PC-9 (cell line): Measurements from ENCODE around the gene ICAM3. TPM values are rescaled to one million over a fixed set of nuclear protein-coding genes. Genes with fewer than 3 reads are reported as not detected.

ENCODE experiments used
- BruUV-seq: library from RNA; stranded (reverse); fragments of 400-500 nt; replicated peaks from 2 replicates; lab custom pipeline; 2021; lab: Mats Ljungman, UMichigan
- CTCF ChIA-PET: fragments of 300-600 bp; sonication (Branson Sonifier 250); formaldehyde crosslinking; loops from one replicate; lab custom pipeline; 2022; ENCODE audit warnings: antibody characterized with exemption; lab: Charles Lee
- POLR2A ChIA-PET: fragments of 300-600 bp; sonication (Branson Sonifier 250); formaldehyde crosslinking; loops from one replicate; lab custom pipeline; 2022; ENCODE audit warnings: antibody characterized with exemption; ENCODE audit not compliant: unreplicated experiment; lab: Charles Lee
- DNase-seq, 2 experiments: peaks; one replicate each; pipeline versions ENCODE4 v3.0.0 to v3.0.0-alpha.2; 2015 to 2022; ENCODE audit warnings: mixed read lengths in 1 of 2
- H2AFZ ChIP-seq: fragments of 200-600 bp; sonication (generic); 2 replicates; pipeline ENCODE4 v1.8.1; 2017; ENCODE audit warnings: antibody characterized with exemption
- H3F3A ChIP-seq: fragments of 200-600 bp; sonication (generic); 2 replicates; pipeline ENCODE4 v1.8.1; 2017; ENCODE audit warnings: antibody characterized with exemption, mild to moderate bottlenecking, low read depth; ENCODE audit not compliant: insufficient read depth
- H3K27ac ChIP-seq: fragments of 200-600 bp; sonication (generic); 2 replicates; pipeline ENCODE4 v1.6.1; 2016; ENCODE audit warnings: mixed run types
- H3K27me3 ChIP-seq: fragments of 200-600 bp; sonication (generic); 2 replicates; pipeline ENCODE4 v1.6.1; 2016; ENCODE audit warnings: low read depth, mixed run types; ENCODE audit not compliant: insufficient read depth
- H3K36me3 ChIP-seq: fragments of 200-600 bp; sonication (generic); 2 replicates; pipeline ENCODE4 v1.6.1; 2016; ENCODE audit warnings: low read depth, mixed run types
- H3K4me1 ChIP-seq: fragments of 200-600 bp; sonication (generic); replicated peaks from 2 replicates; pipeline ENCODE4 v1.6.1; 2016; ENCODE audit warnings: mixed run types; ENCODE audit not compliant: insufficient read depth
- H3K4me2 ChIP-seq: fragments of 200-600 bp; sonication (generic); 2 replicates; pipeline ENCODE4 v1.6.1; 2017; ENCODE audit warnings: mixed run types
- H3K4me3 ChIP-seq: fragments of 200-600 bp; sonication (generic); 2 replicates; pipeline ENCODE4 v1.6.1; 2016; ENCODE audit warnings: mixed run types
- H3K79me2 ChIP-seq: fragments of 200-600 bp; sonication (generic); 2 replicates; pipeline ENCODE4 v1.6.1; 2017; ENCODE audit warnings: low read depth, mixed run types
- H3K9me2 ChIP-seq: fragments of 200-600 bp; sonication (generic); 2 replicates; pipeline ENCODE4 v1.8.1; 2017; ENCODE audit warnings: mild to moderate bottlenecking; ENCODE audit not compliant: insufficient read depth
- H3K9me3 ChIP-seq: fragments of 200-600 bp; sonication (generic); 2 replicates; pipeline ENCODE4 v1.8.1; 2016; ENCODE audit warnings: low read depth; ENCODE audit not compliant: insufficient read depth
- H4K20me1 ChIP-seq: fragments of 200-600 bp; sonication (generic); 2 replicates; pipeline ENCODE4 v1.8.1; 2017; ENCODE audit not compliant: insufficient read depth
- EZH2 ChIP-seq: fragments of 200-600 bp; sonication (generic); IDR thresholded peaks from 2 replicates; pipeline ENCODE4 v1.8.0; 2017; ENCODE audit warnings: antibody characterized with exemption, low read depth
- intact Hi-C: fragments of 100-400 bp; cut with micrococcal nuclease; formaldehyde crosslinking; loops from one replicate; pipeline ENCODE4 v1.10.0; 2022; ENCODE audit not compliant: unreplicated experiment
- total RNA-seq: library from RNA; stranded (reverse); gene quantifications from 2 replicates; pipeline ENCODE4 v1.2.3, GENCODE V29; 2021
- TF ChIP-seq, protein P1 (sequence below): fragments of 200-600 bp; sonication (generic); conservative IDR thresholded peaks from 2 replicates; pipeline ENCODE4 v1.6.1; 2017; ENCODE audit warnings: mixed run types, antibody characterized with exemption, mild to moderate bottlenecking, moderate library complexity

ICAM3 gene
- total RNA-seq, 1 experiment from 2014 or later: 22.7 TPM

GRCh38 chr19:10321874-10322835, 17.3 kb downstream of the ICAM3 start:
- Histone ChIP-seq H2AFZ (no peak overlapping the region), H3K9me3 (no peaks in the 10 kb centered on the region), H3K27me3 (no peaks in the 10 kb centered on the region), H3F3A (peaks cover 39% of the 10 kb centered on the region; the same call in 1 of the 2 replicates), H3K79me2 (no peaks in the 10 kb centered on the region), H3K4me2 (no peak overlapping the region), H3K4me3 (no peak overlapping the region), H3K36me3 (peaks cover 15% of the 10 kb centered on the region; the same call in 1 of the 2 replicates), H3K27ac (no peak overlapping the region), H3K4me1 (no peaks in the 10 kb centered on the region), H4K20me1 (peaks cover 16% of the 10 kb centered on the region), H3K9me2 (no peaks in the 10 kb centered on the region)
- no TSS peak for BruUV-seq
- TF ChIP-seq EZH2: no peak
- TF ChIP-seq, protein P1, sequence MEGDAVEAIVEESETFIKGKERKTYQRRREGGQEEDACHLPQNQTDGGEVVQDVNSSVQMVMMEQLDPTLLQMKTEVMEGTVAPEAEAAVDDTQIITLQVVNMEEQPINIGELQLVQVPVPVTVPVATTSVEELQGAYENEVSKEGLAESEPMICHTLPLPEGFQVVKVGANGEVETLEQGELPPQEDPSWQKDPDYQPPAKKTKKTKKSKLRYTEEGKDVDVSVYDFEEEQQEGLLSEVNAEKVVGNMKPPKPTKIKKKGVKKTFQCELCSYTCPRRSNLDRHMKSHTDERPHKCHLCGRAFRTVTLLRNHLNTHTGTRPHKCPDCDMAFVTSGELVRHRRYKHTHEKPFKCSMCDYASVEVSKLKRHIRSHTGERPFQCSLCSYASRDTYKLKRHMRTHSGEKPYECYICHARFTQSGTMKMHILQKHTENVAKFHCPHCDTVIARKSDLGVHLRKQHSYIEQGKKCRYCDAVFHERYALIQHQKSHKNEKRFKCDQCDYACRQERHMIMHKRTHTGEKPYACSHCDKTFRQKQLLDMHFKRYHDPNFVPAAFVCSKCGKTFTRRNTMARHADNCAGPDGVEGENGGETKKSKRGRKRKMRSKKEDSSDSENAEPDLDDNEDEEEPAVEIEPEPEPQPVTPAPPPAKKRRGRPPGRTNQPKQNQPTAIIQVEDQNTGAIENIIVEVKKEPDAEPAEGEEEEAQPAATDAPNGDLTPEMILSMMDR: no peak
- ChIA-PET CTCF (no interaction called here), POLR2A (no interaction called here)
- no peak for DNase-seq
- intact Hi-C loops: no loop called here

DNA sequence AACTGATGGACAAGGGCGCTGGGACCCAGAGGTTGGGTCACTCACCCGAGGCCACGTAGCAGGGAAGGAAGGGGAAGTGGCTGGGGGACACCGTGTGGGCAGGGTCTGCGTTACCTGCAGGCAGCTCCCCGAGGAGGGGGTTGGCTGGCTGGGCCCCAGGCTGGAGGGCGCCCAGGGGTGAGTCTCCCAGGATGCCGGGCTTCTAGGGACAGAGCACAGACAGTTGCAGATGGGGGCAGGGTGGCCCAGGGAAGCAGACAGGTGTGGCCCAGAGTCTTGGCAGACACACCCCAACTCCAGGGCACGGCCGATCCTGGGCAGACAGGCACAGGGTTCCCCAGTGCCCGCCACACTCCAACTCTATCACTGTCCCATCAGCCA, 18.0 kb downstream of the ICAM3 start:
- peaks cover 8% of the 10 kb centered on the region for H4K20me1 ChIP-seq
- H2AFZ ChIP-seq: no peak overlapping the region
- no peak overlapping the region for H3K4me2 ChIP-seq
- H3K4me1 ChIP-seq: no peaks in the 10 kb centered on the region
- no peaks in the 10 kb centered on the region for H3K9me2 ChIP-seq
- CTCF ChIA-PET: no interaction called here
- no peak overlapping the region for H3K27ac ChIP-seq
- no peaks in the 10 kb centered on the region for H3K79me2 ChIP-seq
- no peaks in the 10 kb centered on the region for H3K9me3 ChIP-seq
- POLR2A ChIA-PET: no interaction called here
- H3K4me3 ChIP-seq: no peak overlapping the region
- TF ChIP-seq EZH2: no peak
- TF ChIP-seq, protein P1: no peak
- intact Hi-C loops: no loop called here
- no peak for DNase-seq
- BruUV-seq: no TSS peak
- H3K27me3 ChIP-seq: no peaks in the 10 kb centered on the region
- peaks cover 14% of the 10 kb centered on the region; the same call in 1 of the 2 replicates for H3K36me3 ChIP-seq
- peaks cover 39% of the 10 kb centered on the region; the same call in 1 of the 2 replicates for H3F3A ChIP-seq

- BruUV-seq: no TSS peak
- Histone ChIP-seq H3F3A (peaks cover 41% of the 10 kb centered on the region; the same call in 1 of the 2 replicates), H3K4me1 (peaks cover 5% of the 10 kb centered on the region), H3K79me2 (no peaks in the 10 kb centered on the region), H3K27me3 (no peaks in the 10 kb centered on the region), H3K4me2 (no peak overlapping the region), H3K9me3 (no peaks in the 10 kb centered on the region), H2AFZ (no peak overlapping the region), H3K27ac (no peak overlapping the region), H4K20me1 (peaks cover 7% of the 10 kb centered on the region), H3K9me2 (no peaks in the 10 kb centered on the region), H3K36me3 (peaks cover 8% of the 10 kb centered on the region; the same call in 1 of the 2 replicates), H3K4me3 (no peak overlapping the region)
- intact Hi-C loops: no loop called here
- ChIA-PET POLR2A (no interaction called here), CTCF (no interaction called here)
- no peak for TF ChIP-seq EZH2
- TF ChIP-seq, protein P1: no peak
- DNase-seq: no peak
Observed at GRCh38 chr19:10320602-10321416, 18.6 kb downstream of the ICAM3 start.
